Sigmoid colon (tissue), 4 donors: ENCODE data around the gene SERPINC1.

Experiments
- EP300 ChIP-seq, 4 donors: sonication (generic); formaldehyde crosslinking; IDR thresholded peaks; one replicate each; pipeline ENCODE4 v1.6.1; 2017; ENCODE audit warnings: antibody characterized with exemption in 4 of 4
- POLR2A ChIP-seq, 2 donors: fragments of 450-650 bp; IDR thresholded peaks; one replicate each; pipeline ENCODE4 v1.6.1; 2016; ENCODE audit warnings: antibody characterized with exemption in 2 of 2, mild to moderate bottlenecking in 2 of 2, moderate library complexity in 2 of 2
- TF ChIP-seq, protein P1 (sequence below), 4 experiments: fragments of 450-650 bp in 3 of 4; fragments of 200-600 bp in 1 of 4; IDR thresholded peaks; one replicate each; pipeline ENCODE4 v1.5.1; 2016 to 2019; ENCODE audit warnings: antibody characterized with exemption in 4 of 4, mild to moderate bottlenecking in 3 of 4, moderate library complexity in 2 of 4

DNA sequence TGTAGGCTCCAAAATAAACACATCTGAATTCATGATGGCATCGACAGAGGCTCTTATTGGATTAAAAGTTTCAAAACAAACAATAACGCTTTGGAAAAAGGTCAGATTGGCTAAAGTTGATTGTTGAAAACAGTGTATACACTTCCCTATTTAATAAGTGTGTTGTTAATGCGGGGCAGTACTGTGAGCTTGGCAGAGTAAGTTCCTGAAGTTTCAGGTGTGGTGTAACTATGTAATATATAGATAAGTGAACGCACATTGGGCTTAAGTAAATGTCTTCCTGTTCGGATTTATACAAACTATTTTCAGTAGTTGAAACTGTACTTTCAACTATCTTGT, 48.1 kb downstream of the SERPINC1 start:
- TF ChIP-seq, protein P1, sequence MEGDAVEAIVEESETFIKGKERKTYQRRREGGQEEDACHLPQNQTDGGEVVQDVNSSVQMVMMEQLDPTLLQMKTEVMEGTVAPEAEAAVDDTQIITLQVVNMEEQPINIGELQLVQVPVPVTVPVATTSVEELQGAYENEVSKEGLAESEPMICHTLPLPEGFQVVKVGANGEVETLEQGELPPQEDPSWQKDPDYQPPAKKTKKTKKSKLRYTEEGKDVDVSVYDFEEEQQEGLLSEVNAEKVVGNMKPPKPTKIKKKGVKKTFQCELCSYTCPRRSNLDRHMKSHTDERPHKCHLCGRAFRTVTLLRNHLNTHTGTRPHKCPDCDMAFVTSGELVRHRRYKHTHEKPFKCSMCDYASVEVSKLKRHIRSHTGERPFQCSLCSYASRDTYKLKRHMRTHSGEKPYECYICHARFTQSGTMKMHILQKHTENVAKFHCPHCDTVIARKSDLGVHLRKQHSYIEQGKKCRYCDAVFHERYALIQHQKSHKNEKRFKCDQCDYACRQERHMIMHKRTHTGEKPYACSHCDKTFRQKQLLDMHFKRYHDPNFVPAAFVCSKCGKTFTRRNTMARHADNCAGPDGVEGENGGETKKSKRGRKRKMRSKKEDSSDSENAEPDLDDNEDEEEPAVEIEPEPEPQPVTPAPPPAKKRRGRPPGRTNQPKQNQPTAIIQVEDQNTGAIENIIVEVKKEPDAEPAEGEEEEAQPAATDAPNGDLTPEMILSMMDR (IDR thresholded peaks at IDR 0.05): no peak
- TF ChIP-seq POLR2A (IDR thresholded peaks at IDR 0.05) (no peak), EP300 (IDR thresholded peaks at IDR 0.05) (no peak)
